HG03175 (cell line): ENCODE data around the gene PTPN13.

Source experiments
- ATAC-seq: cut with Tn5 transposase; IDR thresholded peaks from one replicate; pipeline ENCODE4 v1.9.1; 2021; ENCODE audit warnings: mild to moderate bottlenecking, moderate library complexity; ENCODE audit not compliant: unreplicated experiment

PTPN13 gene

DNA sequence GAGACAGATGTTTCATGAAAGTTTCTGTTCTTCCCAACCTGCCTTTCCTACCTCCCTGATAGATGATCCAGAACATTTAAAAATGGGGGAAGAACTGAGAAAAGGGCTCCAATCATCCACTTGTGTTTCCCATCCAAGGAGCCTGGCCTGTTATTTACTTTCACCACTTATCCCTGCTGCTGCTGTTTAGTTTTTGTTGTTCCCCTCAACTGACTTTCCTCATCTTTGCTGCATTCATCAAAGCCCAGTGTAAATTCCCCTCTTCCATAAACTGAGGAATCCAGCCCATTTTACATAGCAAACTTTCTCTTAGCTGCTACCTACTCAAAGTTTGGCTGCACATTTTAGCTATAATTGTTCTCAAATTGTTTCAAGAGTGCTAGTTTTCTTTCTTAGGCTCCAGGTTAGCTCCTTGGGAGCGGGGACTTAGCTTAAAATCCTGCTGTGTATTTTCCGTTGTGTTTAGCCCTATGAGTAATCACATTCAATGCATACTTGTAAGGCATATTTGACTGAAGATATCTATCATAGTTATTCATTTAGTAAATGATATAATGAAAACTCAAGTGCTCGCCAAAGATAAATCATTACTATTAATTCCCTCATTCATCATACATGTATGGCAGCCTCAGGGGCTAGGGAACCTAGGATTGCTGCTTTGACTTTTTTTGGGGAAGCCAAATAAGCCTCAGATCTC, 1.4 kb upstream of the PTPN13 start:
- no peak for ATAC-seq

DNA sequence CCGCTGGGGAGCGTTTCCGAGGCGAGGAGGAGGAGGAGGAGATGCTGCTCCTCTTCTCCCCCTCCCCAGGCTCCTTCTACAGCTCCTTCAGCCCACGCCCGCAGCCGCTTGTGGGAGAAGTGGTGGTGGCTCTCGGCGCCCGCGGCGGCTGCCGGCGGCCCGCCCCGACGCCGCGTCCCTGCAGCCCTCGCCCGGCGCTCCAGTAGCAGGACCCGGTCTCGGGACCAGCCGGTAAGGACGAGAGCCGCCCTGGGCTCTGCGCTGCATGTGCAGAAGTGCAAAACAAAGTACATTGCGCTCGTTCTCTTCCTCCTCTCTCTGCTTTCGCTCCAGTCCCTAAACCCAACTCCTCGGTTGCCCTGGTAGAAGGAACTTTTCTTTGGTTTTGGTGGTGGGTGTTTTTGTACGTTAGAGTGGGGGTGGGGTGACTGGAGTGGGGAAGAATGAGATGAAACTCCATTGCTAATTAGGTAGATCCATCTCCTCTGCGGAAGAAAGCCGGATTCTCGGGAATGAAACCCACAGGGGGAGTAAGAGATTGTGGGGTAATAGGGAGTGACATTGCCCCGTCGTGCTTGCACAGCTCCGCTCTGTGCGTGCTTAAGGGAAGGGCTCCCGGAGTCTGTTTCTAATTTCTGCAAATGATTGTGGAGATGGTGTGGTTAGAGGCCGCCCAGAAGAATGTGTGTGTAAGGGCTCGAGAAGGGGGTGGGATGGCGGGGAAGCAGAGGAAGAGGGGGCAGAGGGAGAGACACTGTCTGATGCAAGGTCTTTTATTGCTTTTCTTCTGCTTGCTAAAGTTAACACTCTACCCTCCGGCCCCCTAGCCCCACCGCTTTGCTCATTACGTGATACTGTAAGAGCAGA, 677 bp downstream of the PTPN13 start:
- ATAC-seq = peak; percentile 17

DNA sequence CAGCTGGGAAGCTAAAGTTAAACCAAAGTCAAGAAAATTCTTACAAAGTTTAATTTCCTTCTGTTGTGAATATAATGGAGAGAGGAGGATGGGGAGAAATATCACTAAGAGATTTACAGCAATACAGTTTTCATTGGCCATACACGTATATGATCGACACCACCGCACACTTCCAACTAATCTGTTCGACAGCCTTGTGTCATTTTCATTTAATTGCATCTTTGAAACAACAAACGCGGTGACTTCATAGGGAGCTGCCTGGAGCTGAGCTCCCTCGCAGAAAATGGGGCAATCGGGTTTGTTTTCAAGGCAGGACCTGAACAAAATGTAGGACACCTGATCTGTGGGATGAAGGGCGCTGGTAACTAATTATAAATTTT, 1.3 kb downstream of the PTPN13 start:
- ATAC-seq = no peak

DNA sequence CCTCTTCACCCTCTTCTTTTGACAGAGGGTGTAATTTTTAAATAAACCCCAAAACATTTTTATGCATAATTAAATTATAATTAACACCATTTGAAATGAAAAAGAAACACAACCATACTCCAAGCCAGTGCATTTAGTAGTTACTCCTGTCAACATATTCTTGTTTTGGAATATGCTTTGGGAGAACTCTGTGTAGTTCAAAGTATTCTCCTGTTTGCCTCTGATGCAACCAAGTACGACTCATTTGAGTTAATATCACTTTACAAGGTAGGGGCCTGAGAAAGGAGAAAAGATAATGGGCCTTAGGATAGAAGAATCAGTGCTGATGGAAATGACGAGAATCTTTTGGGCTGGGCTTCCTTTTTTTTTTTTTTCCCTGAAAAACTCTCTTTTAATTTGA, 2.7 kb downstream of the PTPN13 start:
- no peak for ATAC-seq

DNA sequence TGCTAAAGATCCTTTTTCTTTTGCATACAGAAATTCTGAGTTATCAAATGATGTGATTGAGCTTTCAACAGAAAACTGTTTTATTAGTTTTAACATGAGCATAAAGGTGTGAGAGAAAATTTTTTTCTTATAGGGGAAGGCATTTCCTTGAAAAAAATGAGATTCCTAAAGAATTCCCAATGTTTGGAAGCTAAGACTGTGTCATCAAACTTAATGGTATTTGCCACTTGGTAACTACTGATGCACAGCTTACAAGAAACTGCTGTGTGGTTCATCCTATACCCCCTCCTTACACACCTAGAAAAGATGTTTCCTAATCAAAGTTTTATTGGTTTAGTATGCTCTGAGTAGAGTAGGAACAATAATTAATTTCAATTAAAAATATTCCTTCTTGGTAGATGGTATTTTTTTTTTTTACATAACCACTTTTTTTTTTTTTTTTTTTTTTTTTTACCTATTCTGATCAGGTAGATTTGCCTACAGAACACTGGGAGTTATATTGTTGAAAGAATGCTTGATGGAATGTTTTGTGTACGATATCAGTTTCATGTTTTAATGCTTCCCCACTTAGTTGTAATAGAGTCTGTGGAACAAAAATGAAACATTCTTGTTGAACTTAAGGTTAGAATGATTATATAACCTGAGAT, 6.0 kb downstream of the PTPN13 start:
- no peak for ATAC-seq

DNA sequence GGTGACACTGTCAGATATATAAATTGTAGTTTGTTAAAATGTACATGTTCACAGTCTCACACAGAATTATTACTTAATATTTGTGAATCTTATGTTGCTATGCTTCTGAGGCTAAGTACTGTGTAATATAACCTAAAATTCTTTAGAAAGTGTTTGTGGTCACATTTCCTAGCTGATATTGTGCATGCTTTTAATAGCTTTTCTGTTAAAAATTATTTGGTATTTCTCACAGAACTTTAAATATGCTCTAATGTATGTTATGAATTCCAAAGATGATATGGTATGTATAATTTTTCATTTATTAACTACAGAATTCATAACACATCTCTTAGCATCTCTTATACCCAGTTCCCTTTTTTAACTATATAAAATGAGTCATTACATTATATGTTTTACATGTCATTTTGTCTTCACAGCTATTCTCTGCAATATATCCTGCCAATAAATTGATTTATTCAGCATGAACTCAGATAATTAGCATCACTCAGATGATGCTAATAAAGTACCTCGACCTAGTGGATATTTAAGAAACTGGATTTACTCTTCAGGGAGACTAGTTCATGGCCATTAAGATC, 9.3 kb downstream of the PTPN13 start:
- ATAC-seq = peak; percentile 59

DNA sequence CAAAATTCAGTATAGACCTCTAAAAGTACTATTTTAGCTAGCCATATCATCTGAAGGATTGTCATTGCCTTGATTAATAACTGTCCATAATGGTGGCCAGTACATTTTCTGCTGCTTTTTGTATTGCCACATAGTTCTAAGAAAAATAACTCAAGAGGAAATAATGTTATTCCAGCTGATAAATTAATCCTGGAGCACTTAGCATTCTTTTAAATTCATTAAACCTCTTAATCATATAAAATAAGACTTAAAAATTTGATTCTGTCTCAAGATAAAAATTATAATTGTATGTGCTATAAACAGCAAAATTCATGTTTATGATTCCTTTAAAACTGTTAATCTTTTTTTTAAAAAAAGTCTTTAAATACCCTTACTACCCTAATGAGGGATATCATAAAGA, 12.7 kb downstream of the PTPN13 start:
- no peak for ATAC-seq

DNA sequence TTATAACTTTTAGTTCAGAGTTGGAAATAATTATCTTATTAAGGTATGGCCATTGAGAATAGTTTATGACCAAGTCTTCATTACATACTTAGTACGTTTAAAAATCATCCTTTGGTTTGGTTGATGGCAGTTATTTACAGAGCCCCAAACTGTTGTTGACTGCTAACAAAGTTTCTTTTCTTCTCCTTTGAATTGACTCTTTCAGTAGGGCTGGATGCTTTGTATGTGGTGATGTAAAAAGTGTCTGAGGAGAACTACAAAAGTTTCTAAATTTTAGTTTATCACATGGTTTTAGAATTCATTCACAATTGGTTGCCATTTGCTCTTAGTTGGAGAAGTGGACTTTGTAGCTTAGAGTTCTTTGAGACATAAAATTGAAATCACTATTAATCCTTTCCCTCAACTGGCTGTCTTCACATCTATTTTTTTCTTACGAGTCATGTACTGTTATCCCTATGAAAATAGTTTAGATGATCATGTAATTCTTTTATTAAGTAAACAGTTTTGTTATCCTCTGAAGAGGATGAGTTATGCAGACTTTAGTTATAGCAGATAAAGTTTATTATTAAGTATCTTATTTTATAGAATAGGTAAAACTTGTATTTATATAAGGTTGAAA, 14.8 kb downstream of the PTPN13 start:
- ATAC-seq = no peak

DNA sequence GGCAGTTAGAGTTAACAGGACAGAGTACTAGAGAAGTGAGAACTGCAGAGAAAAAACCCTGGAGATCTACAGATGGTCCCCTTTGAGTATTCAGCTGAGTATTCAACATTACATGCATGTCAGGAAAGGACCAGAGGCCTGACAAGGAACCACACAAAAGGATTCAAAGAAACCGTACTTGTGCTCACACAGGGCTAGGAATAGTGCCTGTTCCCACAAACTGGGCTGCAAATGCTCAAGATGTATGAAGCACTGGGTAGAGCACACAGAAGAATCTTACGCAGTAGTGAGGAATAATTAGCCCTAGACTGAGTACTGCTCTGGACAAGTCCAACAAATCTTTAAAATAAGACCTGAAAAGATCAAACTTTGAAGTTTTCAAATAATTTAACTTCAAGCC, 17.6 kb downstream of the PTPN13 start:
- ATAC-seq = no peak

DNA sequence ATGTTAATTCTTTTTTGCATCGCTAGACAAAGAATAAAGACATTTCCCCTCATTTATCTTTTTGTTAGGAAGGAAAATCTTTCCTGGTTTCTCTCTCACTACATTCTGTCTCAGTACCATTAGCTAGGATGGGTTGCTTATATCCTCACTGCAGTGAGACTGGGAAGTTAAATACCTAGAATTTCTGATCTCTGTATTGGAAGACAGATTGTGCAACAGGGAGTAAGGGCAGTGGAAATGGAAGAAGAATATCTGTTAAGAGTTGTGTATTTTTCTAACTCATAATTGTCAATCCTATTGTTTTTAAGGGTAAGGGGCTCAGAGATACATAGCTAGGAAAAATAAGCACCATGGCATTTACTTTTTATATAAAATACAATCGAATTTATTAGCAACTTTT, 19.6 kb downstream of the PTPN13 start:
- ATAC-seq = no peak

DNA sequence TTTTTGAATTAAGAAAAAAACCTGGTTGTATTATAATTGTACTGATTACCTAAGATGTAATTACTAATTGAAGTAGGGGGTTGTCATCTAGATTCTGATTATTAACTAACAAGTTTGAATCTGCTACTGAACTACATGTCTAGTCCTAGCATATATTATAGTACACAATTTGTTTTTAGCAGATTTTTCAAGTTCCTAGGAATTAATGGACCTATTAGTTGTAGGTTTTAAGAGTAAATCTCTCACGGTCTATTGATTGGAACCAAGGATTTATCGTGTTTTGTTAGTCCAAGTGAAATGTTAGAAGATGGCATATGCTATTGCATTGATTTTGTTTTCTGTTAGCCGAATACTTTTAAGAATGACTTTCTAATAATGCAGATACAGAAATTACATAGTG, 20.8 kb downstream of the PTPN13 start:
- no peak for ATAC-seq

DNA sequence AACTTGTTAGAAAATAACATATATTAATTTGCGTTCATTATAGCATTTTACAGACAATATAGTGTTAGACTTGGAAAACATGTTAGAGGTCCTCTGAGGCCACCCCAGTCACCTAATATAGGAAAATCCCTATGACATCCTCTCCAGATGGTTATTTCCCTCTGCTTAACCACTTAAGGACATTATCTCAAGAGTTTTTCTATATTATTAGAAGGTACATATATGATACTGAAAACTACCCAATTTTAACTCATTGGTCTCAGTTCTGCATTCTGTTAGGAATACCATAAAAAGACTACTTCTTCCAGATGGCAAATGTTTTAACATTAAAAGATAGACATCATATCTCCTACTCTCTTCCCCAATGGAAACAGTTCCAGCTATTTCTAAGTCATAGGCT, 21.4 kb downstream of the PTPN13 start:
- no peak for ATAC-seq

DNA sequence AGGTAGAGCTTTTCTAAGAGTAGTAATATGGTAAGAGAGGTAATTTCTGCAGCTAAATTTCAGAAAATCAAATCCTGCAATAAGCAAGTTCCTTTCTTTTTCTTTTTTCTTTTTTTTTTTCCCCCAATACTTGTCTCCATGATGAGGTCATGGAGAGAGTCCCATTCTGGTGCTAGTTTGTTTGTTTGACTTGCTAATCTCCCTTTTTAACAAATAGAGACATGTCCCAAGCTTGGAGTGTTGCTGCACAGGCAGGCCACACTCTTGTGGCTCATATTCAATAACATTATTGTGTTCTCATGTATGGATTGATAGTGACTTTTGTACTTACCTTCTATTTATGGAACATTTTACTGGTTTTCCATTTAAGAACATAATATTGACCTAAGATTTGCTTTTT, 25.5 kb downstream of the PTPN13 start:
- ATAC-seq = no peak

DNA sequence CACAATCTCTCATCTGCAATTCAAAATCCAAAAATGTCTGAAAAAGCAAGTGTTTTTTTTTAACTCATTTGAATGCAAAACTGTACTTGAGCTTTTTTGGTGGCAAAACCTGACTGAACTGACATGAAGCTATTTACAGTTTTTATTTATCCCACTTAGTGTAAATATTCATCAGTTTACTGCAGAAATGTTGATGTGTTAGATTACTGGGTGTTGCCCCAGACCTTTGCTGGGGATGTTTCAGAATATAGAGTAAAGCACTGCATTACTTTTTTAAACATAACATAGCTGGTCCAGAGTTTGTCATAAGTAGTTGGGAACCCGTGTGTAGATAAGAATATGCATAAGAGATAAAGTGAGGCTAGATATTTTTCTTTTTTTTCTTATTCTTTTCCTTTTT, 27.3 kb downstream of the PTPN13 start:
- no peak for ATAC-seq

DNA sequence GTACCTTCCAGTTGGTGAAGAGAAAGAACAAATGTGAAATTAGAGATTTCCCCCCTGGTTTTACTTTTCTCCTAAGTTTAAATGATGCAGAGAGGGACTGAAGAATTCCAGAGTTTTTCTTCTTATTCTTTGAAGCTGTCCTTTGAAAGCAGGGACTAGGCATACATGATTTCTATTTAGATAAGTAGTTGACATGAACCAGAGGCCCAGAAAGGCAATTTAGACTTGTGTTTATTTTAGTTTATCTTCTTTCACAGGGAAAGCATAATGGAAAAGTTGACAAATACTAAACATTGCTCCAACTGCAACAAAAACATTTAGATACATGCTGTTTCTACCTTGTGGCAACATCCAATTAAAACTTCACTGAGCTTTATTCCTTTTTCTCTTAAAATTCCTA, 32.0 kb downstream of the PTPN13 start:
- no peak for ATAC-seq

DNA sequence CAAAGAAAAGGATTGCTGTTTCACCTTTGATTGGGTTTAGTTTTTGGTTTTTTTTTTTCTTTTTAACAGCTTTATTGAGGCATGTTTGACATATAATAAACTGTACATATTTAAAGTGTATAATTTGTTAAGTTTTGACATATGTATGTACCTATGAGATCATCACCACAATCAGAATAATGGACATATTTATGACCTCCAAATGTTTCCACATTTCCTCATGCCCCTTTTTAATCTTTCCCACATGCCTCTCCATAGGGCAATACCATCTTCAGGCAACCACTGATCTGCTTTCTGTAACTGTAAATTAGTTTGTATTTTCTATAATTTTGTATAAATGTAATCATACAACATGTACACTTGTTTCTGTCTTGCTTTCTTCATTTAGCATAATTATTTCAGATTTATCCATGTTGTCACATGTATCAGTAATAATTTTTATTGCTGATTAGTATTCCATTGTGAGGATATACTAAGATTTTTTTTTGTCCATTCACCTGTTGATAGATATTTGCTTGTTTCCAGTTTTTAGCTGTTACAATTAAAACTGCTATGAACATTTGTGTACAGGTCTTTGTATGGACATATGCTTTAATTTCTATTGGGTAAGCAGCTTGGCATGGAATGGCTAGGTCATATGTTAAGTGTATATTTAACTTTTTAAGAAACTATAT, 33.5 kb downstream of the PTPN13 start:
- no peak for ATAC-seq

DNA sequence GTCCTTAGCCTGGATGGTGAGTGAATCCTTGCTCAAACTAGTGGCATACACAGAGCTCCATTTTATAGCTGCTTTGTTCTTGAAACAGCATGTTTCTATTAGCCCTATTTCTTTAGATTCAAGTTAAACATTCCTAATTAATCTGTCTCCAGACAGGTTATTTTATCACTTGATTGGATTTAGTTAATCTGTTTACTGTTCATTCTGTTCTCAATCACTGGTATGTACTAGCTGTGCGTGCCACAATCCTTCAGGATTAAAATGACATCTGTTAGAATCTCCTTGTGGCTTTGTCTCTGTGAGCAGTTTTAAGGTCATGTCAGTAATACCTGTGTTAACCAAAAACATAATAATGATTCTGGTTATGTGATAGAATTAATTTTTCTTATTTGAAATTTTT, 36.5 kb downstream of the PTPN13 start:
- ATAC-seq = no peak

DNA sequence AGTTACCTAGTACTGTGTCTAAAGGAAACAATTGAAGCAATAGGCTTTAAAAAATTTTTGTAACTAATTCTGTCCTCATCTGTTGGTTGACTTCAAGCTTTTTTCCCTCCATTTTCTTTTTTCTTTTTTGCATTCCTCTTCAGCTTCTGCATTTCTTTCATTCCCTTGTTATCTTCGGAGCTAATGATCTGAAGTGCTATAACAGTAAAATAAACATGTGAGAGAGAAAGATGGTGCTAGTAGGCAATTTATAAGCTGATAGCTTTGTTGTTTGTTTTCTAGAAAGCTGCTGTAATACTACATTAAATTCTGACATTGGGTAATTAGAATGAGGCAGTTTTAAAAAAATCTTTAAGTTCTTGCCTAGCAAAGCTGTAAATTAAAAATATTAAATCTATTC, 37.1 kb downstream of the PTPN13 start:
- ATAC-seq = no peak

DNA sequence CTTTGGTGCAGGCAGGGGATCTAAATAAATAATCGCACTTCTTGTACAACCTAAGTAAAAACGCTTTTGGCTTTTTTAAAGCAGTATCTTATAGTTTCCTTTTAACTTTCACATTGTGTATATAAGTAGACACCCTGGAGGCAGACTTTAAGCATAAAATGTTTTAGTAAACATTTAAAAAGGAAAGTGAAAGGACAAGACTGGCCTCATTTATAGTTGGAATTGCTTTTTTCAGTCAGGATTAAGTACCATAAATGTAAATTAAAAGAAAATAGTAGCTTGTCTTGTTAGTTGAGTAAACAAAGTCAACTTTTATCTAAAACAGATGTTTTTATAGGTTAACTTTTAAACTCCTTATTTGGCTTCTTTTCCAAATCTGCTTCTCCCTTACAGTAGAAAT, 39.7 kb downstream of the PTPN13 start:
- no peak for ATAC-seq

DNA sequence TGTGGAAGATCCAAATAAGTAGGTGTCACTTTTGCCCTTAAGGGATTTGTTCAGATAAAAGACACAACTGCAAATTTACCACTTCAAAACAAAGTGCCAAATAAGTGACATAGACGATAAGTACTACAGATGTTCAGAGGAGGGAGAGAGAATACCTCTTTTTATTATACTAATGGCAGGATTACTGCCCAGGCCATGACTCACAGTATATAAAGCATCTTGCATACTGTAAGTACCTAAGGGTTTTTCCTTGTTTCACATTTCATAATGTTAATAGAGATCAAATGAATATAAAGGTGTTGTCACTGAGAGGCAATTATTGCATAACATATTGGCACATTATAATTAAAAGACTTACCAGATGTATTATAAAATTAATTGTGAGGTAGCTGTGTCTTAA, 46.4 kb downstream of the PTPN13 start:
- ATAC-seq = no peak
